Stimulated activated CD8-positive, alpha-beta memory T cell treated with anti-CD3 and anti-CD28 coated beads, Interleukin-2, amount 100 ng/mL, for 1 hour (primary cell): ENCODE data around the gene THADA.

Source experiments
- DNase-seq, 2 donors: peaks; one replicate each; pipeline ENCODE4 v3.0.0-alpha.2; 2020; ENCODE audit warnings: low read depth in 2 of 2

THADA gene

GRCh38 chr2:43250015-43250414, 345.8 kb downstream of the THADA start:
- no peak for DNase-seq

GRCh38 chr2:43248621-43249020, 347.2 kb downstream of the THADA start:
- DNase-seq = no peak

- no peak for DNase-seq
These were observed 349.2 kb downstream of the THADA start for GRCh38 chr2:43246641-43247040.

GRCh38 chr2:43241558-43241957, 354.3 kb downstream of the THADA start:
- no peak for DNase-seq

- DNase-seq = no peak
These were observed 355.1 kb downstream of the THADA start for GRCh38 chr2:43240766-43241150.

- DNase-seq = no peak
These were observed 355.7 kb downstream of the THADA start for GRCh38 chr2:43239981-43240765.

GRCh38 chr2:43238813-43239212, 357.0 kb downstream of the THADA start:
- no peak for DNase-seq

- no peak for DNase-seq
These were observed 357.7 kb downstream of the THADA start for GRCh38 chr2:43238176-43238575.

- DNase-seq = no peak
These were observed 362.3 kb downstream of the THADA start for GRCh38 chr2:43233218-43234212.

GRCh38 chr2:43230951-43231827, 364.6 kb downstream of the THADA start:
- no peak for DNase-seq

- no peak for DNase-seq
These were observed 365.4 kb downstream of the THADA start for GRCh38 chr2:43230351-43230885.

GRCh38 chr2:43228756-43229659, 366.8 kb downstream of the THADA start:
- DNase-seq = no peak

GRCh38 chr2:43228321-43228751, 367.5 kb downstream of the THADA start:
- DNase-seq = no peak

- no peak for DNase-seq
These were observed 368.0 kb downstream of the THADA start for GRCh38 chr2:43227830-43228281.

- DNase-seq = peak in 1 of 2 donors; percentile 30
These were observed 368.6 kb downstream of the THADA start for GRCh38 chr2:43226955-43227829.

- peak; percentile 93 to 95 for DNase-seq
These were observed 369.3 kb downstream of the THADA start, which contains the start of gene ZFP36L2 for GRCh38 chr2:43226558-43226954. Gene ZFP36L2 (minus strand): TSS chr2:43226606. CDS start chr2:43226315, 291 bp downstream.

- DNase-seq = peak; percentile 41 to 46
These were observed 369.9 kb downstream of the THADA start for GRCh38 chr2:43225788-43226557.

- peak; percentile 37 to 52 for DNase-seq
These were observed 370.6 kb downstream of the THADA start for GRCh38 chr2:43225093-43225787.
